ENCODE data around the gene ZNF536. TPM values are rescaled to one million over a fixed set of nuclear protein-coding genes. Genes with fewer than 3 reads are reported as not detected.

ZNF536 gene
- total and polyA plus RNA-seq, 9 donors = 0.13 to 0.52 (median 0.28) TPM; not detected in 4

- H3K27me3 ChIP-seq = no peaks in the 10 kb centered on the region
- H3K36me3 ChIP-seq = no peaks in the 10 kb centered on the region
- intact Hi-C loops (cut with DNase I) = no loop called here
- H3K27ac ChIP-seq = no peak overlapping the region
- no peaks in the 10 kb centered on the region for H3K4me1 ChIP-seq (ENCODE audit: insufficient read depth)
- no peaks in the 10 kb centered on the region for H3K9me3 ChIP-seq
- DNase-seq = no peak
- WGBS, 3 donors = 69 to 78% (median 73%) methylated on average over 3 of the region's 3 CpGs
- H3K4me3 ChIP-seq = no peak overlapping the region
- TF ChIP-seq, protein P1, sequence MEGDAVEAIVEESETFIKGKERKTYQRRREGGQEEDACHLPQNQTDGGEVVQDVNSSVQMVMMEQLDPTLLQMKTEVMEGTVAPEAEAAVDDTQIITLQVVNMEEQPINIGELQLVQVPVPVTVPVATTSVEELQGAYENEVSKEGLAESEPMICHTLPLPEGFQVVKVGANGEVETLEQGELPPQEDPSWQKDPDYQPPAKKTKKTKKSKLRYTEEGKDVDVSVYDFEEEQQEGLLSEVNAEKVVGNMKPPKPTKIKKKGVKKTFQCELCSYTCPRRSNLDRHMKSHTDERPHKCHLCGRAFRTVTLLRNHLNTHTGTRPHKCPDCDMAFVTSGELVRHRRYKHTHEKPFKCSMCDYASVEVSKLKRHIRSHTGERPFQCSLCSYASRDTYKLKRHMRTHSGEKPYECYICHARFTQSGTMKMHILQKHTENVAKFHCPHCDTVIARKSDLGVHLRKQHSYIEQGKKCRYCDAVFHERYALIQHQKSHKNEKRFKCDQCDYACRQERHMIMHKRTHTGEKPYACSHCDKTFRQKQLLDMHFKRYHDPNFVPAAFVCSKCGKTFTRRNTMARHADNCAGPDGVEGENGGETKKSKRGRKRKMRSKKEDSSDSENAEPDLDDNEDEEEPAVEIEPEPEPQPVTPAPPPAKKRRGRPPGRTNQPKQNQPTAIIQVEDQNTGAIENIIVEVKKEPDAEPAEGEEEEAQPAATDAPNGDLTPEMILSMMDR (IDR thresholded peaks at IDR 0.05) = no peak
- TF ChIP-seq EP300 (IDR thresholded peaks at IDR 0.05) (no peak), POLR2A (IDR thresholded peaks at IDR 0.05) (no peak)
Measured at GRCh38 chr19:30529876-30530275, 157.7 kb downstream of the ZNF536 start.

- no peak for TF ChIP-seq POLR2A (IDR thresholded peaks at IDR 0.05)
- TF ChIP-seq, protein P1 (IDR thresholded peaks at IDR 0.05) = no peak
- TF ChIP-seq EP300 (IDR thresholded peaks at IDR 0.05) = no peak
- no peak for DNase-seq
- no peaks in the 10 kb centered on the region for H3K9me3 ChIP-seq
- no peaks in the 10 kb centered on the region for H3K36me3 ChIP-seq
- intact Hi-C loops (cut with DNase I) = no loop called here
- no peaks in the 10 kb centered on the region for H3K4me1 ChIP-seq (ENCODE audit: insufficient read depth)
- no peak overlapping the region for H3K4me3 ChIP-seq
- 66 to 78% (median 72%) methylated on average over 6 of the region's 6 CpGs for WGBS, 3 donors
- no peaks in the 10 kb centered on the region for H3K27me3 ChIP-seq
- no peak overlapping the region for H3K27ac ChIP-seq
Measured at GRCh38 chr19:30530751-30531150, 158.6 kb downstream of the ZNF536 start.

- no peaks in the 10 kb centered on the region for H3K36me3 ChIP-seq
- no peak for TF ChIP-seq POLR2A (IDR thresholded peaks at IDR 0.05)
- TF ChIP-seq EP300 (IDR thresholded peaks at IDR 0.05) = no peak
- H3K4me3 ChIP-seq = no peak overlapping the region
- intact Hi-C loops (cut with DNase I) = no loop called here
- H3K27me3 ChIP-seq = no peaks in the 10 kb centered on the region
- no peak for DNase-seq
- H3K27ac ChIP-seq = no peak overlapping the region
- 79 to 85% (median 80%) methylated on average over 9 of the region's 9 CpGs for WGBS, 3 donors
- H3K9me3 ChIP-seq = no peaks in the 10 kb centered on the region
- H3K4me1 ChIP-seq (ENCODE audit: insufficient read depth) = no peaks in the 10 kb centered on the region
Measured at GRCh38 chr19:30535011-30535410, 162.8 kb downstream of the ZNF536 start.

- no peak for DNase-seq
- intact Hi-C loops (cut with DNase I) = no loop called here
- H3K4me3 ChIP-seq = no peak overlapping the region
- H3K27me3 ChIP-seq = no peaks in the 10 kb centered on the region
- WGBS, 3 donors = 82 to 88% (median 82%) methylated on average over 7 of the region's 7 CpGs
- no peak for TF ChIP-seq EP300 (IDR thresholded peaks at IDR 0.05)
- TF ChIP-seq, protein P1 (IDR thresholded peaks at IDR 0.05) = no peak
- no peaks in the 10 kb centered on the region for H3K36me3 ChIP-seq
- H3K9me3 ChIP-seq = no peaks in the 10 kb centered on the region
- H3K27ac ChIP-seq = no peak overlapping the region
- no peaks in the 10 kb centered on the region for H3K4me1 ChIP-seq (ENCODE audit: insufficient read depth)
Measured at GRCh38 chr19:30536975-30537374, 164.8 kb downstream of the ZNF536 start.

DNA sequence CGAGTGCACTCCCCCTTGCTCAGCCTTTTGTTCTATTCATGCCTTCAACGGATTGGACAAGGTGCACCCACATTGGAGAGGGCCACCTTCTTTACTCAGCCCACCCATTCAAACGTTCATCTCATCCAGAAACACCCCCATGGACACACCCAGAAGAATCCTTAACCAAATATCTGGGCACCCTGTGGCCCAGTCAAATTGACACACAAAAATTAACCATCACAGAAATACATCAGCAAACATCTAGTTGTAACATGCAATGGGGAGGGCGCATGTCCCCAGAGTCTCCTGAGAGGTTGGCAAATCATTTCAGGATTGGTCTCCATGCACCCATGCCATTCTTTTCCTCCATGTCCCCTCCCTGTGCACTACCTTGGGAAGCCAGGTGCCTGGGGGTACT lies 167.1 kb downstream of the ZNF536 start:
- Histone ChIP-seq H3K36me3 (no peaks in the 10 kb centered on the region), H3K9me3 (no peaks in the 10 kb centered on the region), H3K27ac (no peak overlapping the region), H3K4me3 (no peak overlapping the region), H3K4me1 (ENCODE audit: insufficient read depth) (no peaks in the 10 kb centered on the region), H3K27me3 (no peaks in the 10 kb centered on the region)
- intact Hi-C loops (cut with DNase I) = no loop called here
- TF ChIP-seq EP300 (IDR thresholded peaks at IDR 0.05) (no peak), POLR2A (IDR thresholded peaks at IDR 0.05) (no peak)
- TF ChIP-seq, protein P1 (IDR thresholded peaks at IDR 0.05) = no peak
- WGBS, 3 donors = 79 to 92% (median 84%) methylated on average over 4 of the region's 4 CpGs
- DNase-seq = no peak

Measured in ovary (tissue), 9 donors.